ENCODE data around the gene IGFBPL1.

IGFBPL1 gene

GRCh38 chr9:38358390-38359296, 65.6 kb downstream of the IGFBPL1 start:
- in situ Hi-C loops (cut with HindIII; ENCODE audit: low sequenced_read_pairs), result no loop called here

- in situ Hi-C loops (cut with HindIII; ENCODE audit: low sequenced_read_pairs), result no loop called here
Observed at GRCh38 chr9:38357350-38358114, 66.7 kb downstream of the IGFBPL1 start.

DNA sequence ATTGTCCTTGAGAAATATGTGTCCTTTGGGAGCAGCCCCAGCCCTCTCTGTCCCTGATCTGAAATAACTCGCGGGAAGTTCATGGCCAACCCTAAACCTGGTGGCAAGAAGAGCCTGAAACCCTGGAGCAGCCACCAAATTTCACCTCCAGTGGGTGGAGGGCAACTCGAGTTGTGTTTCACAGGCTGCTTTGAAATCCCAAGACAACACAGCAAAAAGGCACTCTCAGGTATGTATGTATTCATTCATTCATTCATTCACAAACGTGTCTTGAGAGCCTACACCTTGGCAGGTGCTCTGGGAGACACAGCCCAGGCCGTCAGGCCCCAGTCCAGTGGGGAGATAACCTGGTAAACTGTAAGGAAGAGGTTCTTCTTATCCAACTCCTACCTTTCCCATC, 67.4 kb downstream of the IGFBPL1 start:
- in situ Hi-C loops (cut with HindIII; ENCODE audit: low sequenced_read_pairs), result no loop called here
